GM19372 (cell line): Measurements from ENCODE around the gene CDIPT.
A peak's percentile ranks its signal among the peaks of the same experiment; 100 is the strongest.

Experiments
- ATAC-seq: cut with Tn5 transposase; IDR thresholded peaks from one replicate; pipeline ENCODE4 v1.9.1; 2021; ENCODE audit warnings: mild to moderate bottlenecking, low read depth, moderate library complexity; ENCODE audit not compliant: unreplicated experiment

CDIPT gene

GRCh38 chr16:29863669-29863984, 601 bp upstream of the CDIPT start:
- ATAC-seq = no peak

DNA sequence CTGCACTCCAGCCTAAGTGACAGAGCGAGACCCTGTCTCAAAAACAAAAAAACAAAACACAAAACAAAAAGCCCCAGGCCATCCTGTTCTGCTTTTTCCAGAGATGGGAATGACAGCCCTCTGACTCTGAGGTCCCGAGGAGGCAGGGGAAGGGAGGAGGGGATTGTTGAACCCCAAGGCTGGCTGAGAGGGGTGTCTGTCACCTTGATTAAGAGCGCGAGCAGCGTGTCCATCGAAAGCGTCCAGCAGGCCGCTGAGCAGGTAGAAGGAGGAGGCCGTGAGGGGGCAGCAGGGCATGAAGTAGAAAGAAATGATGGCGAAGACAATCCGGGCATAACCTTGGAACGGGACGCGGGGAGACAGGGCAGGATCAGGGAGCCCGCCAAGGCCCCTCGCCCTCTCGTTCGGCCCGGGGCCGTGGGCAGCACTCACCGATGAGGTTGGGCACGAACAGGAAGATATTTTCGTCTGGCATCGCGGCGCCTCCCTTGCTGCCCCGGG, 593 bp downstream of the CDIPT start:
- ATAC-seq = peak; percentile 6

DNA sequence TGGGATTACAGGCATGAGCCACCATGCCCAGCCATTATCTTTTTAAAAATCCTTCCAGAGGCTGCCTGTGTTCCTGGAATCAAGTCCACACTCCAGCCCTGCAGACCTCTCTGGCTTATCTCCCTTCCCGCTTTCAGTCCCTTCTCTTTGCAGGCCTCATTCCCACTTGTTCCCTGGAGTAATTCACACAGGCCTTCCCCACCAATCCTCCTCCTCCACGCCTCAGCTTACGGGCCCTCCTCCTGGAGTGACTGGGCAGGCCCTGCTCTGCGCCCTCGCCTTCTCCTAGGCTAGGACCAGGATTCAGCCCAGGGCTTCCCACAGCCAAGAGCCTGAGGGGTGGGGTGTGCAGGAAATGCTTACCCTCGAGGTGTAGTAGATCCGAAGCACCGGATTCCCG, 2.8 kb downstream of the CDIPT start:
- ATAC-seq = no peak

- ATAC-seq = no peak
Observed at GRCh38 chr16:29858974-29859373, 4.1 kb downstream of the CDIPT start.

- ATAC-seq = no peak
Observed at GRCh38 chr16:29858149-29858849, 4.7 kb downstream of the CDIPT start.

DNA sequence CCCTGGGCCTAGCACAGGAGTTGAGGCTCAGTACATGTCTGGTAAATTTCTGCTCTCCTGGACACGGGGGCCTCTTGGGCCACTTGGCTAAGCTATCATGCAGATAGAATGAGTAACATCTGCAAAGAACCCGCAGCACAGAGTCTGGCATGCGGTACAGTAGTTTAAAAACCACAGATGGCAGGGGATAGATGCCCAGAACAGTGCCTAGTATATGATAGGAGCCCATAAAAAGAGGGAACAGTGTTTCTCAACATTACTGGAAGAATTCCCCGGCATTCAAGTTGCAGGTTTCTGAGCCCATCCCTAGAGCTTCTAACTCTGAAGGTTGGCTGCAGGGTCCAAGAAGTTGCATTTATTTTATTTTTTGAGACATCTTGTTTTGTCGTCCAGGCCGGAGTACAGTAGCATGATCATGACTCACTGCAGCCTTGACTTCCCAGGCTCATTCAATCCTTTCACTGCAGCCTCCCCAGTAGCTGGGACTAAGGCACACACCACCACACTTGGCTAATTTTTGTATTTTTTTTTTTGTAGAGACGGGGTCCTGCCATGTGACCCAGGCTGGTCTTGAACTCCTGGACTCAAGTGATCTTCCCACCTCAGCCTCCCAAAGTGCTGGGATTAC, 5.8 kb downstream of the CDIPT start:
- no peak for ATAC-seq

DNA sequence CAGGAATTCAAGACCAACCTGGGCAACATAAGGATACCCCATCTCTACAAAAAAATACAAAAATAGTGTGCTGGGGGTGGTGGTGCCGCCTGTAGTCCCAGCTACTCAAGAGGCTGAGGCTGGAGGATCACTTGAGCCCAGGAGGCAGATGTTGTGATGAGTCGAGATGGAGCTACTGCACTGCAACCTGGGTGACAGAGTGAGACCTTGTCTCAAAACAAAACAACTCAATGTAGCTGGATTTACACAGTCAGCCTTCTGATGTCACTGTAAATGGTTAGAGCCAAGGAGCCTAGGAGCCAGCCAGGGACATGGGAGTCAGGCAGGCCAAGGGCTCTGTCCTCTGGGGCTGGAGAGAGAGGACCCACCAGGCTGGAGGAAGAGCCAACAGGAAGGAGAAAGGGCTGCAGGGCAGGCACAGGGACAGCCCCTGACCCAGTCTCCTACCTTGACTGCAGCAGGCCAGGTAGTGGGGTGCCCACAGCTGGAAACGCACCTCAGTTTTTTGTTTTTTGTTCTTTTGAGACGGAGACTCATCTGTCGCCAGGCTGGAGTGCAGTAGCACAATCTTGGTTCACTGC, 8.4 kb downstream of the CDIPT start:
- no peak for ATAC-seq

DNA sequence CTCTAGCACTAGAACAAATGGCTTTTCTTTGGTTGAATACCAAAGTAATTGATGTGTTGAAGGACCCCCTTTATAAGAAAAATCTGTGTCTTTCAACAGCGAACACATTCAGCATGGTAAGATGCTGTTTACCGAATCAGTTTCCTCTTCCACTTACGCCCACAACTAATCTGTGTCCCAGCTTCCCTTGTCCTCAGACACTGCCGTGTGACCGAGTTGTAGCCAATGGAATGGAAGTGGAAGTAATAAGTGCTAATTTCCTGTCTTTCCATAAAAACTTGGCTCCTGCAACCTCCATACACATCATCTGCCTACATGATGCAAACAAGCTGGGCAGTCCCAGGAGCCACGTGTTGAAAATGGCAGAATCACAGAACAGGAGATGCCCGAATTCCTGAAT, 10.4 kb downstream of the CDIPT start:
- no peak for ATAC-seq

DNA sequence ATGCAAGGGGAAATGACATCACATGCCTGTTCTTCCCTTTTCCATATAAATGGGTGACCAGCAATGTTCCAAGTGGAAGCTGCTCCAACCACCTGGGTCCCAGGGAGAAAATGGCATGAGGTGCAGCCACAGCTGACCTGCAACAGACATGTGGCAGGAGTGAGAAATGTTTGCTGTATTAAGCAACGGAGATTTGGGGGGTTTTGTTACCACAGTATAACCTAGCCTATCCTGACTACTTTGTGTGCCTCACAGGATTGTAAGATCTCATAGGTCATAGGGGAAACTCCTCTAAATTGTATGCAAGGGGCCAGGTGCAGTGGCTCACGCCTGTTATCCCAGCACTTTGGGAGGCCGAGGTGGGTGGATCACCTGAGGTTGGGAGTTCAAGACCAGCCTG, 12.0 kb downstream of the CDIPT start:
- ATAC-seq = no peak

DNA sequence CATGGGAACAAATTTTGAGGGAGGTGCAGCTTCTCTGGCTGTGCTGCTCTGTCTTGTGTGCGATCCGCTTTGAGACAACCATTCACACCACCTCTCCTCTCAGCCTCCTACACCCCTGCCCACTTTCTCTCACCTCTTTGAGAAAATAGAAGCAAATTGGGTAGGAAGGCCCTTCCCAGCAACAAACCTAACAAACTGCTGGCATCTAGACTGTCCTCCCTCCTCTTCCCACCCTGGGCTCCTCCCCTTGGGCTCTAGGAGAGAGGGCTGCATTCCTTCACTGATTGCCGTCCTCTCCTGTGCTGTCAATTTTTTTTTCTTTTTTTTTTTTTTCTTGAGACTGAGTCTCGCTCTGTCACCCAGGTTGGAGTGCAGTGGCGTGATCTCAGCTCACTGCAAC, 13.5 kb downstream of the CDIPT start:
- ATAC-seq = no peak

DNA sequence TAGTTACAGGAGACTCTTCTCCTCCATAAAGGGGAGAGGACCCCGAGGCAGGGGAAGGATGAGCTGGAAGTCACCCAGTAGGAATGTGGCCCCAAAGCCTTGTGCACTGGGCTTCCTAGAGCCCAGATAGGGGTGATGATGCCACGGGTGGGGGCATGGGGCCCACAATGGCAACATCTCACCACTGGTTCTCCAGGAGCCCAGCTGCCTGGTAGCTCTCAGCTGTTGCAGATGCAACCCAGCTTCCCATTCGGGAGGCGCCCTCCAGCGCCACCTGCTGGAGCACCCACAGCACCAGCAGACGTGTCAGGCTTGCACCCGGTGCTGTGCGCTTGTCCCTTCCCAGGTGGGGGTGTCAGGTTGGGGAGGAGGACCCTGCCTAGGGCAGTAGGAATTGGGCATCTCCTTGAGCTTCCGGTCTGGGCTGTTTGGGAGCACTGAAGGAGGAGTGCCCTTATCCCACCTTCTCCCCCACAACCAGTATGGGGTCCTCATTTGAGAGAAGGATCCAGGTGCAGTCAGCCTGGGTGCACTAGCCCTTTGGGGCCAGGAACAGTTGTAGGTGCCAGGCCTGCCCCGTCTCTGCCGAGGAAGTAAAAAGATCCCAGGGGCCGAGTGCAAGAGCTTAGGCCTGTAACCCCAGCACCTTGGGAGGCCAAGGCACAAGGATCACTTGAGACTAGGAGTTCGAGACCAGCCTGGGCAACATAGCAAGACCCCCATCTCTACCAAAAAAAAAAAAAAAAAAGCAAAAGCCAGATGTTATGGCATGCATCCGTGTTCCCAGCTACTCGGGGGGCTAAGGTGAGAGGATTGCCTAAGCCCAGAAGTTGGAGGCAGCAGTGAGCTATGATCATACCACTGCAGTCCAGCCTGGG, 14.4 kb downstream of the CDIPT start:
- ATAC-seq = no peak

DNA sequence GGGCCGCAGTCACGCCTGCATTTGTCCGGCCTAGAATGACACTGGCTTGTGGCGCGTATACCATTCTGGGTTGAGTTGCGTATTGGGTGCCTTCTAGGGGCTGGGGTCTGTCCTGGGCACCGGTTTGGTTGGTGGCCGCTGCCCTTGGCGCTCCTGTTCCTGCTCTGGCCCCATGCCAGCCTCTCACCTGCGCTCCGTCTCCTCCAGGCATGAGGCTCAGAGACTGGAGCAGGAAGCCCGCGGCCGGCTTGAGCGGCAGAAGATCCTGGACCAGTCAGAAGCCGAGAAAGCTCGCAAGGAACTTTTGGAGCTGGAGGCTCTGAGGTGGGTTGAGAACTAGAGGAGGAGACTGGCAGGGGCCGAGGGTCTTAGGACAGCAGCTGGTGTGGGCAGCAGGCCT, 17.4 kb downstream of the CDIPT start:
- ATAC-seq = no peak

GRCh38 chr16:29844575-29845331, 18.3 kb downstream of the CDIPT start:
- no peak for ATAC-seq

GRCh38 chr16:29843931-29844330, 19.1 kb downstream of the CDIPT start:
- ATAC-seq = no peak

DNA sequence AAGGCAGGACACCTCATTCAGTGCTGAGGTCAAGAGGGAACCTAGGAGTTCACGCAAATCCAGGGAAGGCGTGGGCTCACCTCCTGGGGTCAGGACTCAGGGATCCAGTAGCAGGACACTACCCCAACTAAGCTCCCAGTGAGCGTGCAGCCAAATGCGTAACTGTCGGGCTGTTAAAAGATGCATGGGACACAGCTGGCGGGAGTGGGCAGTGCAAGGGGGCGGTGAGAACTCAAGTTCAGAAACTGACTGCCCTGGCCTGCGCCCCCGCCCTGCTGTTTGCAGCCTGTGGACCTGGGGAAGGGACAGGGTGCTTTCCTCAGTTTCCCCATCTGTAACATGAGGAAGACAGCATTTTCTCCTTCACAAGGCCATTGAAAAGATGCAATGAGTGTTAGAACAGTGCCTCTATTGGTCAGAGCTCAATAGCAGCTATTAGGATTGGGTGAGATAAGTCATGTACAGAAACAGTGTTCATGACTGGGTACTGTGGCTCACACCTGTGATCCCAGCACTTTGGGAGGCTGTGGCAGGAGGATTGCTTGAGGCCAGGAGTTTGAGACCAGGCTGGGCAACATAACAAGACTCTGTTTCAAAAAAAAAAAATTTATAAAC, 20.2 kb downstream of the CDIPT start:
- ATAC-seq = no peak

- ATAC-seq = no peak
Observed at GRCh38 chr16:29841631-29842030, 21.4 kb downstream of the CDIPT start.

GRCh38 chr16:29840240-29840639, 22.8 kb downstream of the CDIPT start:
- ATAC-seq = no peak

DNA sequence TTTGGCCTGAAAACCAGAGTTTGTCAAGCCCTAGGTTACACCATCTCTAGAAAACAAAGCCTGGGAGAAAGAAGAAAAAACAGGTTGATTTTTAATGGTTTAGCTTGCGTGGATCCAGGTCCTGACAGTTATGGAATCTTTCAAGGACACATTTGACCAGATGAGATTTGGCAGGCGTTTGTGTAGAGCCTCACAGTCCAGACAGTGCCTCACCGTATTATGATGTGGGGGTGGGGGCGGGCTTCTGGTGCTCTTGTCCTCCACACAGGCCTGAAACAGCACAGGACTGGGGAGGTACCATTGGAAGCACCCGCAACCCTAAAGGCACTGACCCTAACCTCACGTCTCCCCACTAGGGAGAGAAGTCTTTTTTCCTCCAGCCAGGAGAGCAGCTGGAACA, 23.2 kb downstream of the CDIPT start:
- ATAC-seq = no peak

DNA sequence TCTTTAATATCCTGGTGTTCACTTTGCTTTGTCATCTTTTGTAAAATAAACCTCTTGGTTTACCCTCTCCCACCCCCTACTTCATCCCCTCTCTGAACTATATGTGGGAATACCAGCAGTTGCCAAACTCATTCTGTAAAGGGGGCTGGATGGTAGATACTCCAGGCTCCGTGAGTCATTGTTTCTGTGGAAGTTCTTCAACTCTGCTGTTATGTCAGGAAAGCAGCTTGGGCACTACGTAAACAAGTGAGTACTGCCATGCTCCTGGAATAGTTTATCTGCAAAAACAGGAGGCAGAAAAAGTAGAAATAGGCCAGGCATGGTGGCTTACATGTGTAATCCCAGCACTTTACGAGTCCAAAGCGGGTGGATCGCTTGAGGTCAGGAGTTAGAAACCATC, 25.2 kb downstream of the CDIPT start:
- ATAC-seq = no peak

- ATAC-seq = no peak
Observed at GRCh38 chr16:29836623-29837022, 26.4 kb downstream of the CDIPT start.
